ENCODE measurements around the gene MPZL3.

The MPZL3 gene

DNA sequence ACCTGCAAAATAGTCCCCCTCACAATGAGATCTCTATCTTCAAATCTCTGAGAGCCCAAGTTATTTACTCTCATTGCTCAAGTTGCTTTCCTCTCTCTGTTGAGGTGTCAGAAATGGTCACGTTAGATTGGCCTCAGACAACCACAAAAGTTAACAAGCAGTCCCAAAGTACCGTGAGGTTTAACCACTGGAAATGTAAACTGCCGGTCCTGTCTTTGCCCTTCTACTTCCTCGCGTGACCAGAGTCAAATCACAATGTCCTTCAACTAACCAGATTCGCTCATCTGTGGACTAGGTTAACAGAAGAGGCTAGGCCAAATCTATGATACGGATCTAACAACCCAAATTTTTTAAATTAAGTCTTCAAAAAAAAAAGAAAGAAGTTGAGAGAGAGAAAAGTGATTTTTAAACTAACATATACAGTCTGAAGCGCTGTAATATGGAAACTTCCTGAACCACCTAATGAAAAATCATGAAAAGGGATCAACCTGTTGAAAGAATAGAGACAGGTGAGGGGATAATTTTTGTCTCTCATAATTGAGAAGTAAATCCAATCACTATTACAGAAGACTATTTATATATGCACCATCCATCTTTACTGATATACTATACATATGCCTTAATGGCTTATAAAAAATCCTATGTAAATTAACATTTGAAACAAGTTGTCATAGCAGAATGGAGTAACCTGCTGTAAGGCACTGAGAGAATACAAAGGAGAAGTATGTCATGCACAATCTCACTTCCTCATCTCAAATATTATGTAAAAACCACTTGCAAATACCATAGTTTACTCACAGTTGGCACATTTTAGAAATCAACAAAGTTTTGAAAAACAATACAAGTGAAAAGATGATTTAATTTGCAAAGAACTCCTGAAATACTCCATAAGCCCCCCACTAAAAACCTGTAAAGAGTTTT is 24.0 kb downstream of the MPZL3 start:
- H3K9ac ChIP-seq (ENCODE audit: low read length), result no peak overlapping the region
- H3K36me3 ChIP-seq (ENCODE audit: control insufficient read depth, low read depth, low read length), result no peaks in the 10 kb centered on the region
- no peaks in the 10 kb centered on the region for H3K4me1 ChIP-seq (ENCODE audit: control insufficient read depth, low read depth, low read length)
- no peaks in the 10 kb centered on the region for H3K27me3 ChIP-seq (ENCODE audit: control insufficient read depth, insufficient read depth, low read length)
- H3K27ac ChIP-seq (ENCODE audit: low read length), result no peak overlapping the region
- no peak overlapping the region for H3K4me3 ChIP-seq (ENCODE audit: low read length)
- H3K9me3 ChIP-seq (ENCODE audit: control insufficient read depth, low read depth, low read length), result no peaks in the 10 kb centered on the region

DNA sequence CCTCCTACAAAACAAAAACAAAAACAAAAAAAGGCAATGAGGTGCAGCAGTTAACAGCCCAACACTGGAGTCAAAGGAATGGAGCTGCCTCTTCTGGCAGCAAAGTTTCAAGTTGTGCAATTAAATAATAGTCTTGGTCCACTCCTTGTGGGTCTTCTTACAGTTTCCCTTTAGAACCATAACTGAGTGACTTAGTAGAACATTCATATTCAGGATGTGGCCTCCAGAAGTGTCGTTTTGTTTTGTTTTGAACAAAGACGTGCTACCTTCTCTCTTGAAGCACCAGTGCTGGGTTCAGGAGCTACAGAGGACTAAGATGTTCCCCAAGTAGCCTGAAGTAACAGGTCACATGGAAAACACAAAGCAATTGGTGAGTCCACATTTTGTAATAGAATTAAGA is 25.4 kb downstream of the MPZL3 start:
- H3K4me1 ChIP-seq (ENCODE audit: control insufficient read depth, low read depth, low read length), result no peaks in the 10 kb centered on the region
- H3K9ac ChIP-seq (ENCODE audit: low read length), result no peak overlapping the region
- no peaks in the 10 kb centered on the region for H3K9me3 ChIP-seq (ENCODE audit: control insufficient read depth, low read depth, low read length)
- no peaks in the 10 kb centered on the region for H3K36me3 ChIP-seq (ENCODE audit: control insufficient read depth, low read depth, low read length)
- no peak overlapping the region for H3K27ac ChIP-seq (ENCODE audit: low read length)
- no peak overlapping the region for H3K4me3 ChIP-seq (ENCODE audit: low read length)
- no peaks in the 10 kb centered on the region for H3K27me3 ChIP-seq (ENCODE audit: control insufficient read depth, insufficient read depth, low read length)

DNA sequence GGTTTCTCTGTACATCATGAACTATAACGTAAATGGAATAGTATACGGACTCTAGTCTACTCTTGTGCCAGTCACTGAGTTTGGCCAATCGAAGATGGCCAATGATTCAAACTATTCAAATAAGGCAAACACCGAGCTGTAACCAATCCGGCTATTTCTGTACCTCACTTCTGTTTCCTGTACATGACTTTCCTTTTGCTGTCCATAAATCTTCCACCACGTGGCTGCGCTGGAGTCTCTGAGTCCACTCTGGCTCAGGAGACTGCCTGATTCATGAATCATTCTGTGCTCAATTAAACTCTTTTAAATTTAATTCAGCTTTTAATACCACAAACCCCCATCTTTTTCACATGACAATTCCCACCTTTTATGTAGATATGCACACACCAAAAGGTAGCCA is 25.9 kb downstream of the MPZL3 start:
- H3K27me3 ChIP-seq (ENCODE audit: control insufficient read depth, insufficient read depth, low read length), result no peaks in the 10 kb centered on the region
- no peak overlapping the region for H3K4me3 ChIP-seq (ENCODE audit: low read length)
- no peaks in the 10 kb centered on the region for H3K4me1 ChIP-seq (ENCODE audit: control insufficient read depth, low read depth, low read length)
- no peaks in the 10 kb centered on the region for H3K9me3 ChIP-seq (ENCODE audit: control insufficient read depth, low read depth, low read length)
- H3K36me3 ChIP-seq (ENCODE audit: control insufficient read depth, low read depth, low read length), result no peaks in the 10 kb centered on the region
- no peak overlapping the region for H3K9ac ChIP-seq (ENCODE audit: low read length)
- H3K27ac ChIP-seq (ENCODE audit: low read length), result no peak overlapping the region

DNA sequence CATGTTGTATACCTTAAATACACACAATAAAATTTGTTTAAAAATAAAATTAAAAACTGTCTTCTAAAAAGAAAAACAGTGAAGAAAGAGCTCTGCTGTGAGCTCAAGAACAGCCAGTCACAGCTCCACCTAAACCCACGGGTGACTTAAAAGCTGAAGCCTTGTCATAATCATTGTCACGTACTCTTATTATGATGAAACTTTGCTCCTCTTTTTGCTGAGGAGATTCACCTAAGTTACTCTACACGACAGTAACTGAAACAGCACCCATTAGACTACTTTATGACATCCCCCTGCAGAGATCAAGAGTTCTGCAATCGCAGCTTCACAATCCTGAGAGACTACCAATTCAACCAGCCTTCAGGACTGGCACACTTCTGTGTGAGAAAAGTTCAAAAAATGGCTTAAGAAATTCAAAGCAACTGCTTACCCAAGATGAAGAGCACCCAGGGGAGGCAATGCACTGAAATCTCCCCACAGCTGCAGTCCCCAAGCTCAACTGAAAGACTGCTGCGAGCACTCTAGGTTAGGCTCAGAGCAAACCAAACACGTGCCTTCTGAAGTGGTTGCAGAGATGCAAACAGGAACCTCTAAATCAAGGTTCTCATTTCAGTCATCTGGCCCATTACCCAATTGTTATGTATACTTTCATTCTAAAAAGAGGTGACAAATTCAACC is 27.5 kb downstream of the MPZL3 start, which contains the start of gene JAML:
JAML (minus strand) TSS at position 501 of the 678 bp plus-strand sequence. CDS start 10,145 bp downstream, outside the sequence.
- H3K36me3 ChIP-seq (ENCODE audit: control insufficient read depth, low read depth, low read length), result no peaks in the 10 kb centered on the region
- no peak within 1 kb of the TSS for H3K4me3 ChIP-seq (ENCODE audit: low read length)
- no peaks in the 10 kb centered on the region for H3K4me1 ChIP-seq (ENCODE audit: control insufficient read depth, low read depth, low read length)
- H3K27me3 ChIP-seq (ENCODE audit: control insufficient read depth, insufficient read depth, low read length), result no peaks in the 10 kb centered on the region
- H3K27ac ChIP-seq (ENCODE audit: low read length), result no peak within 1 kb of the TSS
- no peaks in the 10 kb centered on the region for H3K9me3 ChIP-seq (ENCODE audit: control insufficient read depth, low read depth, low read length)
- no peak within 1 kb of the TSS for H3K9ac ChIP-seq (ENCODE audit: low read length)

DNA sequence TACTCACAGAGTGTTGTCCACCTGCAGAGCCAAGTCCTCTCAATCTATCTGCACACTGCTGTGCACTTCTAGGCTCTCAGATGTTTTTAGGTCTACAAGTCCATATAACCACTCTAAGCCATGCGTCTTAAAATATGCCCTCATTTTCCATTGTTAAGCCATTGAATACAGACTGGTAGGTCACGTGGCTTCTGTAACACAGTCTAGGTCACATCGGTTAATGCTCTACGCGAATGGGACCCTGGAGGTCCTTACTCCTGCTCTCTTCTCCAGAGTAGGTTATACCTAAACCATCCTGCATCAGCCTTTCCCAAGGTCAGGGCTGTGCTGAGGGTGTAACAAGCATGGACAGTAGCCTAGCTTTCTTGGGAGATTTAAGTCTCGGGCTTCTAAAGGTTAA is 28.2 kb downstream of the MPZL3 start:
- no peaks in the 10 kb centered on the region for H3K9me3 ChIP-seq (ENCODE audit: control insufficient read depth, low read depth, low read length)
- H3K36me3 ChIP-seq (ENCODE audit: control insufficient read depth, low read depth, low read length), result no peaks in the 10 kb centered on the region
- no peaks in the 10 kb centered on the region for H3K4me1 ChIP-seq (ENCODE audit: control insufficient read depth, low read depth, low read length)
- H3K4me3 ChIP-seq (ENCODE audit: low read length), result no peak overlapping the region
- no peak overlapping the region for H3K9ac ChIP-seq (ENCODE audit: low read length)
- no peaks in the 10 kb centered on the region for H3K27me3 ChIP-seq (ENCODE audit: control insufficient read depth, insufficient read depth, low read length)
- H3K27ac ChIP-seq (ENCODE audit: low read length), result no peak overlapping the region

DNA sequence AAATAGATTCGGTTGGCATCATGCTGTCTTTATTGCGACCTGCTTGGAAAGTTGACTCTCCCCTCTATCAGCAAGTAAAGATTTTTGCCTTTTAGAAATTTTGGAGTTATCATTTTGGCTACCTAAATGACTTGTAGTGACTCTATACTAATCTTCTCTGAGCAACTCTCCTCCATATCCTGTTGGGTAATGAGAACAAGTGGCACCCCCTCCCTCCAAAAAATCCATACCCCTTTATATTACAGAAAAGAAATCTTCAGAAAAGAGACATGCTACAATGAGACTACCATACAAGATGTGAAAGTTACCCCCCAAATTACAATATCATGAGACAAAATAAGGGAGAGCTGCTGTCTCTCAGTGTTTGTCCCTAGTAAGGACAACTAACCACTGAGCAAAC is 28.6 kb downstream of the MPZL3 start:
- H3K27ac ChIP-seq (ENCODE audit: low read length), result no peak overlapping the region
- H3K27me3 ChIP-seq (ENCODE audit: control insufficient read depth, insufficient read depth, low read length), result no peaks in the 10 kb centered on the region
- H3K36me3 ChIP-seq (ENCODE audit: control insufficient read depth, low read depth, low read length), result no peaks in the 10 kb centered on the region
- no peak overlapping the region for H3K4me3 ChIP-seq (ENCODE audit: low read length)
- no peaks in the 10 kb centered on the region for H3K4me1 ChIP-seq (ENCODE audit: control insufficient read depth, low read depth, low read length)
- no peaks in the 10 kb centered on the region for H3K9me3 ChIP-seq (ENCODE audit: control insufficient read depth, low read depth, low read length)
- no peak overlapping the region for H3K9ac ChIP-seq (ENCODE audit: low read length)

DNA sequence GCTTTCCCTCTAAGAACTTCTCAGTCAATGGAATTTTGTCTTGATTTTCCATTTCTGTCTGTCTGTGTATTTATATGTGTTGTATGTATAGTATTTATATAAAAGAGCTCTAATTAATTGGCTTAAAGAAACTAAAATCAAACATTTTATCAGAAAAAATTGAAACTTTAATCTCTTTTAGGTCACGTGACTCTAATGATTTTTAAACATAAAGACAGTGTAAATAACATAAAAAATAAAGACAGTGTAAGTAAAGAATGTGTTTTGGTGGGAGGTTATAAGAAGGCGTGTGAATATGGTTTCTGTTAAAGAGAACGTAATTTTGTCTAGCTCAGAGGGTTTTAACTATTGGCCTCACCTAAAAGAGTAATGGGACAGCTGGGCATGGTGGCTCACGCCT is 29.7 kb downstream of the MPZL3 start:
- Histone ChIP-seq H3K4me3 (ENCODE audit: low read length) (no peak overlapping the region), H3K9me3 (ENCODE audit: control insufficient read depth, low read depth, low read length) (no peaks in the 10 kb centered on the region), H3K9ac (ENCODE audit: low read length) (no peak overlapping the region), H3K27ac (ENCODE audit: low read length) (no peak overlapping the region), H3K27me3 (ENCODE audit: control insufficient read depth, insufficient read depth, low read length) (no peaks in the 10 kb centered on the region), H3K4me1 (ENCODE audit: control insufficient read depth, low read depth, low read length) (no peaks in the 10 kb centered on the region), H3K36me3 (ENCODE audit: control insufficient read depth, low read depth, low read length) (no peaks in the 10 kb centered on the region)

DNA sequence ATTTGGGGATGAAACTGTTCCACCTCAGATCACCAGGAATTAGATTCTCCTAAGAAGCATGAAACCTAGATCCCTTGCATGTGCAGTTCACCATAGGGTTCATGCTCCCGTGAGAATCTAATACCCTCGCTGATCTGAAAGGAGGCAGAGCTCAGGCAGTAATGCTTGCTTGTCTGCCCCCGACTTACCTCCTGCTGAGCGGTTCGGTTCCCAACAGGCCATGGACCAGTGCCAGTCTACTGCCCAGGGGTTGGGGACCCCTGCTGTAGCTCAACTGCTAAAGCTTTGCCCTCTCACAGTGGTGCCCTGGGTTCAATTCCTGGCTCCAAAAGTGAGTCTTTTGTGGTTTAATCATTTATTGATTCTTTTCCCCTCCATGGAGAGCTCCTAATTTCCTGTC is 30.7 kb downstream of the MPZL3 start:
- Histone ChIP-seq H3K9ac (ENCODE audit: low read length) (no peak overlapping the region), H3K36me3 (ENCODE audit: control insufficient read depth, low read depth, low read length) (no peaks in the 10 kb centered on the region), H3K4me1 (ENCODE audit: control insufficient read depth, low read depth, low read length) (no peaks in the 10 kb centered on the region), H3K9me3 (ENCODE audit: control insufficient read depth, low read depth, low read length) (no peaks in the 10 kb centered on the region), H3K27ac (ENCODE audit: low read length) (no peak overlapping the region), H3K4me3 (ENCODE audit: low read length) (no peak overlapping the region), H3K27me3 (ENCODE audit: control insufficient read depth, insufficient read depth, low read length) (no peaks in the 10 kb centered on the region)

DNA sequence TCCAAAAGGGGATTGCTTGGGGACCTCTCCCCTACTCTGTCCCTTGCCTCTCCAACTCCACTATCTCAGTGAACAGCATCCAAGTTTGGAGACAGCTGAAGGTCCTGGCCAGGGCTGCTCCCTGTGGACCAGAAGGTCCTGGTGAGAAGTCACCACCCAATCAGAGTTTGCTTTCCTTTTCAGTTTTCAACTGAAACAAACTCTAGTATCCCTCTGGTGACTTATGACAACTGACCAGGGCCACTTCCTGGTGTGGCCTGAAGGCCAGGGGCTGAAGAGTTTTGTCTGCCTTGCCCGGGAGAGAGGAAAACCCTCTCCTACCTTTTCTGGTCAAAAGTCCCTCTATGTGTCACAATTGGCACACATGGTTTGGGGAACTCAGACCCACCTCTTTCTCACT is 32.4 kb downstream of the MPZL3 start:
- Histone ChIP-seq H3K36me3 (ENCODE audit: control insufficient read depth, low read depth, low read length) (no peaks in the 10 kb centered on the region), H3K27me3 (ENCODE audit: control insufficient read depth, insufficient read depth, low read length) (no peaks in the 10 kb centered on the region), H3K4me3 (ENCODE audit: low read length) (no peak overlapping the region), H3K27ac (ENCODE audit: low read length) (no peak overlapping the region), H3K4me1 (ENCODE audit: control insufficient read depth, low read depth, low read length) (no peaks in the 10 kb centered on the region), H3K9ac (ENCODE audit: low read length) (no peak overlapping the region), H3K9me3 (ENCODE audit: control insufficient read depth, low read depth, low read length) (no peaks in the 10 kb centered on the region)

DNA sequence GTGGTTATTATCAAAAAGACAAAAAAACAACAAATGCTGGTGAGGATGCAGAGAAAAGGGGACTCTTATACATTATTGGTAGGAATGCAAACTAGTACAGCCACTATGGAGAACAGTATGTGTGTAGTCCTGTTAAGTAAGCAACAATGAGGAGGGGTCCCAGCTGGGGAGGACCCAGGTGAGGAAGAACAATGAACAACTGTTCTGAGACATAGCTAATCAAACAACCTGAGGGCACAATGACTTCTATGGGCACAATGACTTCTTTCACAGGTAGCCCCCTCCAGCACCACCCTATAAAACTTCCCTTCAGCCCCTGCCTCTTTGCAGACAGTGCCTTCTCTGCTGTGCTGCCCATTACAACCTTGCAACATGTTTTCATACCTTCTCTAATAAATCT is 32.9 kb downstream of the MPZL3 start:
- Histone ChIP-seq H3K36me3 (ENCODE audit: control insufficient read depth, low read depth, low read length) (no peaks in the 10 kb centered on the region), H3K4me3 (ENCODE audit: low read length) (no peak overlapping the region), H3K9me3 (ENCODE audit: control insufficient read depth, low read depth, low read length) (no peaks in the 10 kb centered on the region), H3K9ac (ENCODE audit: low read length) (no peak overlapping the region), H3K27me3 (ENCODE audit: control insufficient read depth, insufficient read depth, low read length) (no peaks in the 10 kb centered on the region), H3K4me1 (ENCODE audit: control insufficient read depth, low read depth, low read length) (no peaks in the 10 kb centered on the region), H3K27ac (ENCODE audit: low read length) (no peak overlapping the region)

DNA sequence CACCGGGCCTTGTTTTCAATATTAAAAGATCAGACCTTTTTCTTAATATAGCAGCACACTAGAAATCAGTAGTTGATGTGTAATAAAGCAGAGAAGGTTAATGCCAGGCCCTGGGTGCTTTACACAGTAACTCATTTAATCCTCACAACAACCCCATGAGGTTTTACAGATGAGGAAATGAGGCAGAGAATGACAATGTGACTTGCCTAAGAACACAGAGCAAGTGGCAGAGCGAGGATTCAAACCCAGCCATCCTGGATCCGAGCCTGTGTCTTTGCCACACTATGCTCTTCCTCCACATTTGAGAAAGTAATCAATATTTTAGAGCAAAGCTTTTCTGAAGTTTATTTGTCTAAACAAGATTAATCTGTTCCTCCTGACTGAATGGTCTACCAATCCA is 34.6 kb downstream of the MPZL3 start:
- Histone ChIP-seq H3K36me3 (ENCODE audit: control insufficient read depth, low read depth, low read length) (no peaks in the 10 kb centered on the region), H3K9me3 (ENCODE audit: control insufficient read depth, low read depth, low read length) (no peaks in the 10 kb centered on the region), H3K27me3 (ENCODE audit: control insufficient read depth, insufficient read depth, low read length) (no peaks in the 10 kb centered on the region), H3K9ac (ENCODE audit: low read length) (no peak overlapping the region), H3K4me1 (ENCODE audit: control insufficient read depth, low read depth, low read length) (peaks cover 9% of the 10 kb centered on the region), H3K27ac (ENCODE audit: low read length) (no peak overlapping the region), H3K4me3 (ENCODE audit: low read length) (no peak overlapping the region)
